Gastrocnemius medialis (tissue), 4 donors: Measurements from ENCODE around the gene ADNP2. TPM values are rescaled to one million over a fixed set of nuclear protein-coding genes. Genes with fewer than 3 reads are reported as not detected.

ENCODE experiments used
- ATAC-seq, 2 donors: fragments of 150-250 bp; one replicate each; pipeline ENCODE4 v1.9.1; 2016
- DNase-seq, 2 donors: peaks; one replicate each; pipeline ENCODE4 v3.0.0-alpha.2; 2019
- H3K27ac ChIP-seq, 4 donors: fragments of 200-600 bp; sonication (generic); 1 replicate in 1 of 4; 2 replicates in 3 of 4; pipeline ENCODE4 v1.5.1; 2016 to 2018; ENCODE audit warnings: mild to moderate bottlenecking in 2 of 4, moderate library complexity in 1 of 4
- H3K27me3 ChIP-seq, 3 donors: fragments of 200-600 bp; sonication (generic) in 2 of 3; 1 replicate in 1 of 3; 2 replicates in 2 of 3; pipeline versions ENCODE4 v1.5.1 to v1.6.0; 2016 to 2019; ENCODE audit warnings: mild to moderate bottlenecking in 1 of 3, moderate library complexity in 1 of 3
- H3K36me3 ChIP-seq, 2 donors: fragments of 200-600 bp; sonication (generic) in 1 of 2; one replicate each; pipeline ENCODE4 v1.5.1; 2017 to 2018
- H3K4me1 ChIP-seq, 2 donors: fragments of 200-600 bp; sonication (generic) in 1 of 2; one replicate each; pipeline ENCODE4 v1.5.1; 2016 to 2017; ENCODE audit warnings: mild to moderate bottlenecking in 2 of 2
- H3K4me3 ChIP-seq, 4 donors: fragments of 200-600 bp; sonication (generic) in 3 of 4; 1 replicate in 1 of 4; 2 replicates in 3 of 4; pipeline ENCODE4 v1.5.1; 2016 to 2019; ENCODE audit warnings: mild to moderate bottlenecking in 2 of 4
- H3K9me3 ChIP-seq, 3 donors: fragments of 200-600 bp; sonication (generic) in 2 of 3; 1 replicate in 1 of 3; 2 replicates in 2 of 3; pipeline ENCODE4 v1.5.1; 2016 to 2019
- POLR2A ChIP-seq, 2 donors: fragments of 450-650 bp; IDR thresholded peaks; one replicate each; pipeline ENCODE4 v1.6.1; 2017; ENCODE audit warnings: antibody characterized with exemption in 2 of 2, mild to moderate bottlenecking in 2 of 2, moderate library complexity in 2 of 2
- in situ Hi-C, 4 donors: fragments of 200-750 bp; cut with MboI; loops; one replicate each; pipeline versions ENCODE4 v1.15.0 to v1.8.0; 2017; ENCODE audit warnings: low sequenced_read_pairs in 4 of 4
- intact Hi-C: fragments of 100-400 bp; cut with DNase I; formaldehyde crosslinking; loops from one replicate; pipeline ENCODE4 v1.15.1; 2023; ENCODE audit warnings: low total_unique reads
- total RNA-seq, 4 donors: library from RNA; depleted of rRNA; stranded (reverse); fragments of >200 nt; gene quantifications; one replicate each; pipeline versions ENCODE4 v1.1.0 to v1.2.3, GENCODE V29; 2016
- TF ChIP-seq, protein P1 (sequence below), 5 experiments: fragments of 450-650 bp in 3 of 5; fragments of 200-600 bp in 2 of 5; sonication (generic) in 2 of 5; IDR thresholded peaks in 4 of 5; conservative IDR thresholded peaks in 1 of 5; 1 replicate in 4 of 5; 2 replicates in 1 of 5; pipeline ENCODE4 v1.5.1; 2016 to 2019; ENCODE audit warnings: antibody characterized with exemption in 5 of 5, mild to moderate bottlenecking in 3 of 5, moderate library complexity in 3 of 5

Gene ADNP2
- total RNA-seq, 4 donors from 2014 or later, result 2.6 to 4.5 (median 2.9) TPM

DNA sequence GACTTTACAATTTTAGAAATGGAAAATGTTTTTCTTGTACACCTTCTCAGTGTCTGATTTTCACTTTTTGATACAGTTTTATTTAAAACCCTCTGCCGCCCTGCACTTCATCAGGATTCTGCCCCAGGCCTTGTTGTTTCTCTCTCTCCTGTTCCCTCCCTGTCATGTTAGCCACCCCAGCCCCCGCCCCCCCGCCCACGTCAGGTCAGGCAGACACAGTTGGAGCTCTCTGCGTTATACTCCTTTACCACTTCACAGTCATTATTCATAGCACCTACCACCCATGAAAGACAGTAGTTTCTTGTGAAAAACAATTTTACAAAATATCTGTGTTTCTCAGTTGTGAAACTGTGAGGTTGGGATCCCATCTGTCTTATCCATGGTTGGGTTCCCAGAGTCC is 21.5 kb downstream of the ADNP2 start:
- no peak for DNase-seq
- H3K36me3 ChIP-seq, result peaks cover 0 to 3% of the 10 kb centered on the region in 2 donors
- no peak overlapping the region for H3K27ac ChIP-seq
- no peak overlapping the region for H3K4me3 ChIP-seq
- H3K4me1 ChIP-seq, result no peaks in the 10 kb centered on the region
- TF ChIP-seq, protein P1, sequence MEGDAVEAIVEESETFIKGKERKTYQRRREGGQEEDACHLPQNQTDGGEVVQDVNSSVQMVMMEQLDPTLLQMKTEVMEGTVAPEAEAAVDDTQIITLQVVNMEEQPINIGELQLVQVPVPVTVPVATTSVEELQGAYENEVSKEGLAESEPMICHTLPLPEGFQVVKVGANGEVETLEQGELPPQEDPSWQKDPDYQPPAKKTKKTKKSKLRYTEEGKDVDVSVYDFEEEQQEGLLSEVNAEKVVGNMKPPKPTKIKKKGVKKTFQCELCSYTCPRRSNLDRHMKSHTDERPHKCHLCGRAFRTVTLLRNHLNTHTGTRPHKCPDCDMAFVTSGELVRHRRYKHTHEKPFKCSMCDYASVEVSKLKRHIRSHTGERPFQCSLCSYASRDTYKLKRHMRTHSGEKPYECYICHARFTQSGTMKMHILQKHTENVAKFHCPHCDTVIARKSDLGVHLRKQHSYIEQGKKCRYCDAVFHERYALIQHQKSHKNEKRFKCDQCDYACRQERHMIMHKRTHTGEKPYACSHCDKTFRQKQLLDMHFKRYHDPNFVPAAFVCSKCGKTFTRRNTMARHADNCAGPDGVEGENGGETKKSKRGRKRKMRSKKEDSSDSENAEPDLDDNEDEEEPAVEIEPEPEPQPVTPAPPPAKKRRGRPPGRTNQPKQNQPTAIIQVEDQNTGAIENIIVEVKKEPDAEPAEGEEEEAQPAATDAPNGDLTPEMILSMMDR (IDR thresholded peaks at IDR 0.05 in 4 of 5, conservative IDR thresholded peaks at IDR 0.05 in 1 of 5), result no peak
- no peak for TF ChIP-seq POLR2A (IDR thresholded peaks at IDR 0.05)
- intact Hi-C loops (no loop called here), in situ Hi-C loops (no loop called here)
- no peaks in the 10 kb centered on the region for H3K9me3 ChIP-seq
- H3K27me3 ChIP-seq, result no peaks in the 10 kb centered on the region
- no peak for ATAC-seq

DNA sequence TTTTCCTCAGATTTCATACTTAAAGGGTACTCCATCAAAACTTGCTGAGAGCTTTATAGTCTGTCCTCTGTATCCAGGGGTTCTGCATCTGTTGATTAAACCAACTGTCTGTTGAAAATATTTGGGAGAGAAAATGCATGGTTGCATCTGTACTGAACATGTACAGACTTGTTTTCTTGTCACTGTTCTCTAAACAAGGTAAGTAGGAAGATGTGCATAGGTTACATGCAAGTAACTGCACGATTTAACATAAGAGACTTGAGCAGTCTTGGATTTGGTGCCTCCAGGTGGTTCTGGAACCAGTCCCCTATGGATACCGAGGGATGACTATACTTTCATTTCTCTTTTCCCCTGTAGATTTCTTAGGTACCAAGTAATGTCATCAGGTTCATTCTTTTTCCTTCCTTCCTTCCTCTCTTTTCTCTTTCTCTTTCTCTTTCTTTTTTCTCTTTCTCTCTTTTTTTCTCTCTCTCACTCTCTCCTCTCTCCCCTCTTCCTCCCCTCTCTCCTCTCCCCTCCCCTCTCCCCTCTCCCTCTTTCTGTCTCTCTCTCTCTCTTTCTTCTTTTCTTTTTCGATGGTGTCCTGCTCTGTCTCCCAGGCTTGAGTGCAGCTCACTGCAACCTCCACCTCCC is 23.2 kb downstream of the ADNP2 start:
- Histone ChIP-seq H3K9me3 (no peaks in the 10 kb centered on the region), H3K27me3 (no peaks in the 10 kb centered on the region), H3K27ac (no peak overlapping the region), H3K4me1 (no peaks in the 10 kb centered on the region), H3K4me3 (no peak overlapping the region), H3K36me3 (peaks cover 0 to 19% of the 10 kb centered on the region in 2 donors)
- intact Hi-C loops (no loop called here), in situ Hi-C loops (no loop called here)
- DNase-seq (no peak), ATAC-seq (no peak)
- TF ChIP-seq, protein P1 (IDR thresholded peaks at IDR 0.05 in 4 of 5, conservative IDR thresholded peaks at IDR 0.05 in 1 of 5), result no peak
- TF ChIP-seq POLR2A (IDR thresholded peaks at IDR 0.05), result no peak

DNA sequence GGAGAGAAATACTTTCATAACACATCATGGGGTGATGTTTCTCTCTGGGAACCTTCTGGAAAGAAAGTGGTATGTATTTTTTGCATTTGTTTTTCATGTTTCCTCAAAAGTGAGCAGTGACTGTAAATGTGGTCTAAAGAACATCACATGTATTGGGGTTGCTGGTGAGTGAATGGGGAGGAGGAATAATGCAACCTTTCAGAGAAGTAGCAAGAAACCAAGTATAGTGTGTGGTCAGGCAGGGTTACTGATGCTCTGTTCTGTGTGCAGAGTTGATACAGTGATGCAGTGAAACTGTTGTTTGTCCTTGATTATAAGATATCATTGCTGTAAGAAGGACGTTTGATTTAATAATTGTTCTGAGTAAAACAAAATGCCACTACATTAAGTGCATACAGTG is 24.1 kb downstream of the ADNP2 start:
- DNase-seq (no peak), ATAC-seq (no peak)
- no peak overlapping the region for H3K4me3 ChIP-seq
- no peak overlapping the region for H3K27ac ChIP-seq
- peaks cover 0 to 27% of the 10 kb centered on the region in 2 donors for H3K36me3 ChIP-seq
- no peak for TF ChIP-seq POLR2A (IDR thresholded peaks at IDR 0.05)
- TF ChIP-seq, protein P1 (IDR thresholded peaks at IDR 0.05 in 4 of 5, conservative IDR thresholded peaks at IDR 0.05 in 1 of 5), result no peak
- no peaks in the 10 kb centered on the region for H3K9me3 ChIP-seq
- no peaks in the 10 kb centered on the region for H3K4me1 ChIP-seq
- intact Hi-C loops (no loop called here), in situ Hi-C loops (no loop called here)
- no peaks in the 10 kb centered on the region for H3K27me3 ChIP-seq

DNA sequence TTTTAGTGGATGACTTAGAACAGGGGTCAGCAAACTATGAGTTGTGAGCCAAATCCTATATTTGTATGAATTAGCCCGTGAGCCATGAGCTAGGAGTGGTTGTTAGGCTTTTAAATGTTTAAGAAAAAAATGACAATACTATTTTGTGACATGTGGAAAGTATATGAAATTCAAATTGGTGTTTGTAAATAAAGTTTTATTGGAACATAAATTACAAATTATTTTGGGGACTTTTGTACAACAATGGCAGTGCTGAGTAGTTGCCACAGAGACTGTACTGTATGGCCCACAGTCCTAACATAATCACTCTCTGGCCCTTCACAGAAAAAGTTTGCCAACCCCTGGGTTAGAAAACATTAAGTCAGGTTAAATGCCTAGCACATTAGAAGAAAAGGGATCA is 26.1 kb downstream of the ADNP2 start:
- in situ Hi-C loops (no loop called here), intact Hi-C loops (no loop called here)
- no peak overlapping the region for H3K4me3 ChIP-seq
- ATAC-seq (no peak), DNase-seq (no peak)
- no peak for TF ChIP-seq POLR2A (IDR thresholded peaks at IDR 0.05)
- TF ChIP-seq, protein P1 (IDR thresholded peaks at IDR 0.05 in 4 of 5, conservative IDR thresholded peaks at IDR 0.05 in 1 of 5), result no peak
- no peaks in the 10 kb centered on the region for H3K27me3 ChIP-seq
- H3K27ac ChIP-seq, result no peak overlapping the region
- H3K9me3 ChIP-seq, result no peaks in the 10 kb centered on the region
- H3K4me1 ChIP-seq, result no peaks in the 10 kb centered on the region
- peaks cover 0 to 28% of the 10 kb centered on the region in 2 donors for H3K36me3 ChIP-seq

DNA sequence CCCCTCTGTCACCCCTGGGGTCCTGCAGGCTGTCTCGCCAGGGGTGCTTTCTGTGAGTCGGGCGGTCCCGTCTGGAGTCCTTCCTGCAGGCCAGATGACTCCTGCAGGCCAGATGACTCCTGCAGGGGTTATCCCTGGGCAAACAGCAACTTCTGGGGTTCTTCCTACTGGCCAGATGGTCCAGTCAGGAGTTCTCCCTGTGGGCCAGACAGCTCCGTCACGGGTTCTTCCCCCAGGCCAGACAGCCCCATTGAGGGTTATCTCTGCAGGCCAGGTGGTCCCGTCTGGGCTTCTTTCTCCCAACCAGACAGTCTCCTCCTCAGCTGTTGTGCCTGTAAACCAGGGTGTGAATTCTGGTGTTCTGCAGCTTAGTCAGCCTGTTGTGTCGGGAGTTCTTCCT is 27.6 kb downstream of the ADNP2 start:
- ATAC-seq (no peak), DNase-seq (no peak)
- Histone ChIP-seq H3K4me1 (no peaks in the 10 kb centered on the region), H3K27me3 (no peaks in the 10 kb centered on the region), H3K9me3 (no peaks in the 10 kb centered on the region), H3K27ac (no peak overlapping the region), H3K36me3 (peaks cover 0 to 28% of the 10 kb centered on the region in 2 donors), H3K4me3 (no peak overlapping the region)
- in situ Hi-C loops (no loop called here), intact Hi-C loops (no loop called here)
- TF ChIP-seq, protein P1 (IDR thresholded peaks at IDR 0.05 in 4 of 5, conservative IDR thresholded peaks at IDR 0.05 in 1 of 5), result no peak
- TF ChIP-seq POLR2A (IDR thresholded peaks at IDR 0.05), result no peak
